Fibroblast of mammary gland (primary cell): ENCODE data around the gene ADAMTS1.
"Not testable (repeated sequence)": the region's sequence is repeated elsewhere in the genome, so short reads cannot be mapped to it uniquely, and the experiment has no call there.

Source experiments
- DNase-seq: peaks from one replicate; pipeline ENCODE4 v3.0.0-alpha.2; 2010; ENCODE audit warnings: low read depth
- H3K4me3 ChIP-seq: 2 replicates; pipeline ENCODE4 v1.5.1; 2011; ENCODE audit warnings: low read depth, mild to moderate bottlenecking, low read length, moderate library complexity; ENCODE audit not compliant: control insufficient read depth
- CTCF ChIP-seq: conservative IDR thresholded peaks from 2 replicates; pipeline ENCODE4 v1.5.1; 2011; ENCODE audit warnings: low read depth, low read length, inconsistent platforms; ENCODE audit not compliant: control insufficient read depth, insufficient read depth

Gene ADAMTS1

GRCh38 chr21:26883768-26884167 is 38.6 kb upstream of the ADAMTS1 start:
- TF ChIP-seq CTCF, result no peak
- DNase-seq, result peak; percentile 52
- no peak overlapping the region for H3K4me3 ChIP-seq

- peak; percentile 57 for DNase-seq
- H3K4me3 ChIP-seq, result no peak overlapping the region
Measured at GRCh38 chr21:26881504-26882228, 36.5 kb upstream of the ADAMTS1 start.

GRCh38 chr21:26877018-26877417 is 31.8 kb upstream of the ADAMTS1 start:
- no peak for DNase-seq
- no peak for TF ChIP-seq CTCF
- no peak overlapping the region for H3K4me3 ChIP-seq

More at GRCh38 chr21:26881504-26882228, 36.5 kb upstream of the ADAMTS1 start:
- peak; percentile 43 for TF ChIP-seq CTCF

DNA sequence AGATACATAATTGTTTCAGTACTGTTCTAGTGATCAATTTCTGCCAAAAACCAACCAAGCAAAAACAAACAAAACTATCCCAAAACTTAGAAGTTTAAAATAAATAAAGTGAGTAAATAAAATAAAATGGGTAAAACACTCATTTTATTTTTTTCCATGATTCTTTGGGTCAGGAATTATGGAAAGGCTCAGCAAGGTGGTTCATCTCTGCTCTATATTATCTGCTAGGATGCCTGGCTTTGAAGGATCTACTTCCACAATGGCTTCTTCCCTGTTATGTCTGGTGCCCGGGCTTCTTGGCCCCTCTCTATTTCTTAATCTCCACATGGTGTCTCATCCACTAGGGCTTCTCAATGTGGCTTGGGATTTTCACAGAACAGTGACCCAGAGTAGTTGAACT is 29.1 kb upstream of the ADAMTS1 start:
- H3K4me3 ChIP-seq, result no peak overlapping the region
- no peak for DNase-seq
- no peak for TF ChIP-seq CTCF

- H3K4me3 ChIP-seq, result no peak overlapping the region
- TF ChIP-seq CTCF, result no peak
- no peak for DNase-seq
Measured at GRCh38 chr21:26865857-26866256, 20.6 kb upstream of the ADAMTS1 start.

GRCh38 chr21:26856871-26857350 is 11.7 kb upstream of the ADAMTS1 start:
- H3K4me3 ChIP-seq, DNase-seq: not testable (repeated sequence)

GRCh38 chr21:26854695-26855094 is 9.5 kb upstream of the ADAMTS1 start:
- not testable (repeated sequence) for DNase-seq, H3K4me3 ChIP-seq

DNA sequence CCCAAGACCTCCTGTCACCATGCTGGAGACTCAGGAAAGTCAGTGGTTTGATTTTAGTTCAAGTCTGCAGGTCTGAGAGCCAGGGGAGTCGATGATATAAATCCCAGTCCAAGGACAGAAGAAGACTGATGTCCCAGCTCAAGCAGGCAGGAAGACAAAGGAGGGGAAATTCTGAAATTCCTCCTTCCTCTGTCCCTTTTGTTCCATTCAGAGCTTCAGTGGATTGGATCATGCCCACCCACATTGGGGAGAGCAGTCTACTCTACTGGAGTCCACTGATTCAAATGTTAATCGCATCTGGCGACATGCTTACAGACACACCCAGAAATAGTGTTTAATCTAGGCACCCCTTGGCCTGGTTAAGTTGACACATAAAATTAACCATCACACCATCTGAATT is 7.2 kb upstream of the ADAMTS1 start:
- no peak overlapping the region for H3K4me3 ChIP-seq
- no peak for TF ChIP-seq CTCF
- no peak for DNase-seq
